ENCODE results near the gene EFNA5.

EFNA5 gene

GRCh38 chr5:107542428-107542827, 128.3 kb downstream of the EFNA5 start:
- DNase-seq: no peak

GRCh38 chr5:107541400-107541799, 129.3 kb downstream of the EFNA5 start:
- DNase-seq: no peak

GRCh38 chr5:107539726-107540330, 130.9 kb downstream of the EFNA5 start:
- no peak for DNase-seq

GRCh38 chr5:107538805-107539445, 131.8 kb downstream of the EFNA5 start:
- no peak for DNase-seq

- DNase-seq: no peak
Observed at GRCh38 chr5:107538331-107538730, 132.4 kb downstream of the EFNA5 start.

- DNase-seq: no peak
Observed at GRCh38 chr5:107535849-107536248, 134.9 kb downstream of the EFNA5 start.

- no peak for DNase-seq
Observed at GRCh38 chr5:107533910-107534876, 136.5 kb downstream of the EFNA5 start.

- DNase-seq: no peak
Observed at GRCh38 chr5:107532916-107533315, 137.8 kb downstream of the EFNA5 start.

- no peak for DNase-seq
Observed at GRCh38 chr5:107532169-107532878, 138.4 kb downstream of the EFNA5 start.

- DNase-seq: no peak
Observed at GRCh38 chr5:107531308-107531707, 139.4 kb downstream of the EFNA5 start.

GRCh38 chr5:107529618-107530017, 141.1 kb downstream of the EFNA5 start:
- DNase-seq: no peak

GRCh38 chr5:107526270-107526937, 144.3 kb downstream of the EFNA5 start:
- DNase-seq: no peak

GRCh38 chr5:107524111-107524510, 146.6 kb downstream of the EFNA5 start:
- no peak for DNase-seq

GRCh38 chr5:107523029-107523680, 147.6 kb downstream of the EFNA5 start:
- no peak for DNase-seq

GRCh38 chr5:107522456-107522855, 148.3 kb downstream of the EFNA5 start:
- DNase-seq: no peak

- DNase-seq: no peak
Observed at GRCh38 chr5:107519900-107520354, 150.8 kb downstream of the EFNA5 start.

- no peak for DNase-seq
Observed at GRCh38 chr5:107518616-107519015, 152.1 kb downstream of the EFNA5 start.

- DNase-seq: no peak
Observed at GRCh38 chr5:107518190-107518589, 152.5 kb downstream of the EFNA5 start.

- DNase-seq: no peak
Observed at GRCh38 chr5:107517185-107518033, 153.3 kb downstream of the EFNA5 start.

- no peak for DNase-seq
Observed at GRCh38 chr5:107516452-107517184, 154.1 kb downstream of the EFNA5 start.
